22Rv1 (cell line): Measurements from ENCODE around the gene C3orf85.
"Not testable (repeated sequence)": the region's sequence is repeated elsewhere in the genome, so short reads cannot be mapped to it uniquely, and the experiment has no call there.

Source experiments
- H3K27ac ChIP-seq: fragments of 450-650 bp; 2 replicates; pipeline ENCODE4 v1.5.1; 2017
- ZFX ChIP-seq: fragments of 450-650 bp; IDR thresholded peaks from 2 replicates; pipeline ENCODE4 v1.6.1; 2017; ENCODE audit warnings: antibody characterized with exemption, borderline replicate concordance
- TF ChIP-seq, protein P1 (sequence below): fragments of 450-650 bp; IDR thresholded peaks from 2 replicates; pipeline ENCODE4 v1.5.1; 2017; ENCODE audit warnings: mild to moderate bottlenecking

C3orf85 gene

DNA sequence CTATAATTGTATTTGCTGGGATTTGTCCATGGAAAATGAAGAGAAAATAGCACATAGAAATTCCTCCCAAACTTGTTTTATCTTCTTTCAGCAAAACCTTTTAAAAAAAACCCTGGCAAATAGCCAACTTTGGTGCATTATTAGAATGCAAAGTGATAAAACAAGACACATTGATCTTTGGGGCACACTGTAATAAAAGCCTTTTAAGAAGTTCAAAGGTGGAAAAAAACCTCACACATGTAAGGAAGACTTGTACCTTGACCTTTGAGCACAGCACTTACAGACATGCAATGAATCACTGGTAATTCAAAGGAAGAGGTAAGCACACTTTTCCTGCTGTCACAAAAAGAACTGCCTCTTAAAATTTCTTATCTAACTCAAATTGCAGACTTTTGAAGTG lies 10.6 kb upstream of the C3orf85 start:
- no peak for TF ChIP-seq ZFX
- TF ChIP-seq, protein P1, sequence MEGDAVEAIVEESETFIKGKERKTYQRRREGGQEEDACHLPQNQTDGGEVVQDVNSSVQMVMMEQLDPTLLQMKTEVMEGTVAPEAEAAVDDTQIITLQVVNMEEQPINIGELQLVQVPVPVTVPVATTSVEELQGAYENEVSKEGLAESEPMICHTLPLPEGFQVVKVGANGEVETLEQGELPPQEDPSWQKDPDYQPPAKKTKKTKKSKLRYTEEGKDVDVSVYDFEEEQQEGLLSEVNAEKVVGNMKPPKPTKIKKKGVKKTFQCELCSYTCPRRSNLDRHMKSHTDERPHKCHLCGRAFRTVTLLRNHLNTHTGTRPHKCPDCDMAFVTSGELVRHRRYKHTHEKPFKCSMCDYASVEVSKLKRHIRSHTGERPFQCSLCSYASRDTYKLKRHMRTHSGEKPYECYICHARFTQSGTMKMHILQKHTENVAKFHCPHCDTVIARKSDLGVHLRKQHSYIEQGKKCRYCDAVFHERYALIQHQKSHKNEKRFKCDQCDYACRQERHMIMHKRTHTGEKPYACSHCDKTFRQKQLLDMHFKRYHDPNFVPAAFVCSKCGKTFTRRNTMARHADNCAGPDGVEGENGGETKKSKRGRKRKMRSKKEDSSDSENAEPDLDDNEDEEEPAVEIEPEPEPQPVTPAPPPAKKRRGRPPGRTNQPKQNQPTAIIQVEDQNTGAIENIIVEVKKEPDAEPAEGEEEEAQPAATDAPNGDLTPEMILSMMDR, result no peak
- H3K27ac ChIP-seq, result no peak overlapping the region

DNA sequence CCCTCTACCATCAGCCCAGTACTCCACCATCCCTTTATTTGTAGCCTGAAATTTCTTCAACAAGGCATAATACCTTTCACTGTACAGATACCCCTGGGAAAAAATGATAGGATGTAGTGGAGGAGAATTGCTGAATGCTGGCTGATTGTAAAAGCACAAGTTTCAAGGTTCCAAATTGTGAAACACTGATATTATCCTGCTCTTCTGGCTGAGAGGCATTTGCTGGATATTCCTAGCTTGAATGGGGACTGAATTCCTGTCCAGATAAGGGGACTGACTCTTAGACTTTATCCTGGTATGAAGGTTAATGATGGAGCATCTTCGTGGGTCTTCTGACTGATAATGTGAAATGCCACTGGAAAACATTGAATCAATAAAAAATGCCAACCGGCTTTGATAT lies 9.0 kb upstream of the C3orf85 start:
- H3K27ac ChIP-seq, result no peak overlapping the region
- TF ChIP-seq ZFX, result no peak
- TF ChIP-seq, protein P1, result no peak

DNA sequence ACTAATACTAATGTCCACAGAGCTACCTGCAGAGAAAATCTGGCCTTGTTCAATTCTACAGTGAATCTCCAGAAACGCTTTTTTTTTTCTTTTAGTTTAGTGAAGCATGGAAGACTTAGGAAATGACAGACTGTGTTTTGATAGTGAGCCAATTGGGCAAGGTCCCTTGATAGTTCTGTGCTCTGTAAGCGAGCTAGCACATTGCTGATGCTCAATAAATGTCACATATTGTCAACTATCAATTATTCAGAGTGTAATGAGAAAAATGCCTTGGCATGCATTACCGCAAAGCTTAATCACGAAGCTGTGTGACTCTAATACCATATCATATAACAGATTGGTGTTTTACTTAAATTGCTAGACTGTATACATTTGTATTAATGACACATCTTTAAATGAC lies 5.2 kb upstream of the C3orf85 start:
- TF ChIP-seq ZFX, result no peak
- TF ChIP-seq, protein P1, result no peak
- H3K27ac ChIP-seq, result no peak overlapping the region

DNA sequence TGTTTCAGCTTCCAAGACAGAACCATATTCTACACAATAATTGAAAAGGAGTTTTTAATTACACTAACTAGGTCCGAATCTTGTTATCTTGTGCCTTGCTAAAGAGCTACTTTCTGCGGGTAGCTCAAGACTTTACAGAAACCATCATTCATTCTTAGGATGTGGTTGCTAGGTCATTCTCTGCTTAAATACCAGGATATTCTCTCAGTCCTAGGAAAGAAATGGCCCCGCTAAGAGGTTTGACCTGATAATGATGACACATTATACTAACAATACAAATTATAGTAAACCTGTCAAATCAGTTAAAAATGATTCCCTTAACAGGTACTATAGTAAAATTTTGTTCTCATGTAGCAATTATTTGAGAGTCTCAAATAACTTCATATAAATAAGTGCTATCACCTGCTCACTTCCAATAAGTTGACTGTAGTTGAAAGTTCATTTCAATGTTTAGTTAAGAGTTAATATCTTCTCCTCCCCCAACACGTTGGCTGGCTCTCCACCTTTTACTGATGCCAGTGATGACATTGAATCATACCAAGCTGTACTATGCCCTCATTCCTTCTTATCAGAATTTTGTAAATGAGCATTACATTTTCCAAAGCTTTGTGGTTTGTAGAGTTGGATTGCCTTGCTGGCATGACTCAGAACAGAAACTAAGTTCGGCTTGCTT lies 3.6 kb upstream of the C3orf85 start:
- no peak overlapping the region for H3K27ac ChIP-seq
- TF ChIP-seq, protein P1, result no peak
- TF ChIP-seq ZFX, result no peak

DNA sequence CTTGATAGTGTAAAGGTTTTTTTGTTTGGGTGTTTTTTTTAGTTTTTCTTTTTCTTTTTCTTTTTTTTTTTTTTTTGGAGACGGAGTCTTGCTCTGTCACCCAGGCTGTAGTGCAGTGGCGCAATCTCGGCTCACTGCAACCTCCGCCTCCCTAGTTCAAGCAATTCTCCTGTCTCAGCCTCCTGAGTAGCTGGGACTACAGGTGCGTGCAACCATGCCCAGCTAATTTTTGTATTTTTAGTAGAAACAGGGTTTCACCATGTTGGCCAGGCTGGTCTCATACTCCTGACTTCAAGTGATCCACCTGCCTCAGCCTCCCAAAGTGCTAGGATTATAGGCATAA lies 3.1 kb upstream of the C3orf85 start:
- H3K27ac ChIP-seq, result not testable (repeated sequence)

DNA sequence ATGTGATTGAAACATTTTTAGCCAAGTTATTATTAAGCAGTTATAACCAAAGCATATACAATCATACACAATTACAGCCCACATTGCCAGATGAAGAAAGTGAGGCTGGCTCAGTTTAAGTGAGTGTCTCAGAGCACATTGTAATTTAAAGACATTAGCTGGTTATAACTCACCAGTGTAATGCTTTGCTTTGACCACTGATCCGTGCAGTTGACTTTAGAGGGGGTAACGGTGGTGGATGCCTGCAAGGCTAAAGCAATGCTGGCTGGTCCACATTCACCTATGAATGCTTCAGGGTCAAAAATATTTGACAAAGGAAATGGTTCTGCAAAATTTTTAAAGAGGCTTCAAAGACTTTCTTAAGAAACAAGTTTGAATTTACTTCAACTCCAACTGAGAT lies 1.2 kb downstream of the C3orf85 start:
- no peak for TF ChIP-seq ZFX
- TF ChIP-seq, protein P1, result no peak
- no peak overlapping the region for H3K27ac ChIP-seq

DNA sequence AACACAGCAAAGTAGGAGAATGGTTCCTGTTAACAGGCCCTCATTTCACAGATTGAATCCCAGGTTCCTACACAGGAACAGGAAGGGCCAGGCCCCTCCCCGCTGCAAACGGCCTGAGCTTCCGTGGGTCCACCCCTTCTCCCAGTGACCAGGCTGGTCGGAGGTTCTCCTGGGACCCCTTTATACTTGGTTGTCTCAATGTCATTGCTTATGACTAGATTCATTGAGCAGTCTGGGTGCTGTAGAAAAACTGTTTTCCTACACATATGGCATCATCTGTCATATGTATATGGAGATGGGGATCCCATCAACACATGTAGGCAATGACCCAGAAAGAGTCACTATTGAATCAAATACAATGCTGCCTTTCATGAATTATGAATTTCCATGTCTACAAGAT lies 3.8 kb downstream of the C3orf85 start:
- no peak for TF ChIP-seq ZFX

DNA sequence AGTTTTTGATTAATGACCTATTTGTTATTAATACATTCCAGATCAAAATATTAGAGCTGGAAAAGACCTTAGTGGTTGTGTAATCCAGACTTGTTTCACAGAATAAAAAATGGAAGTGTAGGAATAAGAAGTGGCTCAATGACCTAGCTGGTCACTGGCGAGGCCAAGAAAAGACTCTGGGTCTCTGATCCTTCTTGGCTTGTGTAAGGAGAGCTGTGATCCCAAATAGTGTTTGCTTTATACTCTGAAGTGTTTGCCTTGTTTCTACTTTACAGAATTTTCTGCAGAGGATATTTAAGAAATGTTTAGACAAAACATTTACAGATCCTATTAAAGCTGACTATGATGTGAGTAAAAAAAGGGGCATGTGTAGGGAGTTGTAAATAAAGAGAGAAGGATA lies 7.1 kb downstream of the C3orf85 start:
- no peak for TF ChIP-seq ZFX
- TF ChIP-seq, protein P1, result no peak
- H3K27ac ChIP-seq, result no peak overlapping the region

More for the DNA sequence above, 3.8 kb downstream of the C3orf85 start:
- no peak overlapping the region for H3K27ac ChIP-seq
